ENCODE results near the gene MLST8.
"Not testable (repeated sequence)": the region's sequence is repeated elsewhere in the genome, so short reads cannot be mapped to it uniquely, and the experiment has no call there.

Gene MLST8

GRCh38 chr16:2190659-2191445, 14.4 kb upstream of the MLST8 start:
- no peak for DNase-seq

GRCh38 chr16:2191446-2191706, 13.9 kb upstream of the MLST8 start:
- DNase-seq: no peak

GRCh38 chr16:2194166-2194834, 11.0 kb upstream of the MLST8 start:
- peak; percentile 38 for DNase-seq

- peak; percentile 34 for DNase-seq
Measured at GRCh38 chr16:2194852-2195321, 10.4 kb upstream of the MLST8 start.

GRCh38 chr16:2195322-2196161, 9.7 kb upstream of the MLST8 start:
- DNase-seq: no peak

GRCh38 chr16:2196162-2196980, 8.9 kb upstream of the MLST8 start, which contains the start of gene CASKIN1:
CASKIN1 (minus strand) TSS chr16:2196605; CDS start chr16:2196432, 173 bp downstream.
- DNase-seq: no peak

- DNase-seq: no peak
Measured at GRCh38 chr16:2196981-2197511, 8.2 kb upstream of the MLST8 start.

- no peak for DNase-seq
Measured at GRCh38 chr16:2197765-2198164, 7.5 kb upstream of the MLST8 start.

- DNase-seq: no peak
Measured at GRCh38 chr16:2198283-2198682, 7.0 kb upstream of the MLST8 start.

- no peak for DNase-seq
Measured at GRCh38 chr16:2199095-2199494, 6.2 kb upstream of the MLST8 start.

GRCh38 chr16:2199621-2200139, 5.6 kb upstream of the MLST8 start:
- no peak for DNase-seq

GRCh38 chr16:2200313-2200712, 4.9 kb upstream of the MLST8 start:
- no peak for DNase-seq

- not testable (repeated sequence) for DNase-seq
Measured at GRCh38 chr16:2203119-2203688, 2.0 kb upstream of the MLST8 start.

GRCh38 chr16:2204416-2205103, 694 bp upstream of the MLST8 start:
- no peak for DNase-seq

GRCh38 chr16:2205967-2206313, 686 bp downstream of the MLST8 start:
- no peak for DNase-seq

- no peak for DNase-seq
Measured at GRCh38 chr16:2206420-2206779, 1.1 kb downstream of the MLST8 start.

GRCh38 chr16:2206780-2207433, 1.7 kb downstream of the MLST8 start:
- DNase-seq: no peak

- no peak for DNase-seq
Measured at GRCh38 chr16:2207872-2208271, 2.6 kb downstream of the MLST8 start.

GRCh38 chr16:2208308-2208707, 3.1 kb downstream of the MLST8 start:
- DNase-seq: no peak

- DNase-seq: no peak
Measured at GRCh38 chr16:2208772-2209171, 3.5 kb downstream of the MLST8 start.

Measured in fibroblast of skin of scalp (primary cell).